Left ventricle myocardium inferior (tissue), 1 donor: ENCODE measurements around the gene ADAMTSL5. TPM values are rescaled to one million over a fixed set of nuclear protein-coding genes. Genes with fewer than 3 reads are reported as not detected.

Experiments used
- DNase-seq: peaks from one replicate; pipeline ENCODE4 v3.0.0-alpha.2; 2020
- H3K27ac ChIP-seq: fragments of 200-600 bp; replicated peaks from 2 replicates; pipeline ENCODE4 v1.8.0; 2021
- H3K27me3 ChIP-seq: fragments of 200-600 bp; 2 replicates; pipeline ENCODE4 v1.8.0; 2021; ENCODE audit warnings: low read depth
- H3K36me3 ChIP-seq: fragments of 200-600 bp; 2 replicates; pipeline ENCODE4 v1.8.0; 2021
- H3K4me1 ChIP-seq: fragments of 200-600 bp; 2 replicates; pipeline ENCODE4 v1.8.0; 2021
- H3K4me3 ChIP-seq: fragments of 200-600 bp; 2 replicates; pipeline ENCODE4 v1.8.0; 2021; ENCODE audit warnings: mild to moderate bottlenecking, moderate library complexity
- H3K9me3 ChIP-seq: fragments of 200-600 bp; replicated peaks from 2 replicates; pipeline ENCODE4 v1.8.0; 2021
- CTCF ChIP-seq: fragments of 200-600 bp; IDR thresholded peaks from 2 replicates; pipeline ENCODE4 v1.8.0; 2021; ENCODE audit warnings: antibody characterized with exemption, mild to moderate bottlenecking, borderline replicate concordance
- intact Hi-C: fragments of 100-400 bp; cut with micrococcal nuclease; formaldehyde crosslinking; loops from one replicate; pipeline ENCODE4 v1.11.0; 2022
- total RNA-seq: library from RNA; stranded (reverse); fragmentation: NEBNext Ultra II Directional; extraction: Animal tissue kit (Norgen Biotek cat#: 25700); gene quantifications from one replicate; pipeline ENCODE4 v1.2.1, GENCODE V29; 2021
- donor health status: DM: no; HTN: yes; CAD: no; lungs with severe emphysema.

ADAMTSL5 gene
- total RNA-seq, 1 donor from 2014 or later: 36.8 TPM

GRCh38 chr19:1492474-1493006 is 20.3 kb downstream of the ADAMTSL5 start:
- Histone ChIP-seq H3K27ac (no peak overlapping the region), H3K27me3 (peaks cover 37% of the 10 kb centered on the region), H3K4me1 (peaks cover 20% of the 10 kb centered on the region), H3K9me3 (no peaks in the 10 kb centered on the region), H3K4me3 (no peak overlapping the region), H3K36me3 (no peaks in the 10 kb centered on the region)
- intact Hi-C loops: no loop called here
- DNase-seq: no peak
- no peak for TF ChIP-seq CTCF

- TF ChIP-seq CTCF: no peak
- no peak for DNase-seq
- Histone ChIP-seq H3K27ac (no peak overlapping the region), H3K36me3 (no peaks in the 10 kb centered on the region), H3K4me3 (peak overlapping the region; percentile 71), H3K9me3 (no peaks in the 10 kb centered on the region), H3K27me3 (peaks cover 30% of the 10 kb centered on the region), H3K4me1 (peaks cover 20% of the 10 kb centered on the region)
- intact Hi-C loops: no loop called here
Measured at GRCh38 chr19:1491849-1492170, 21.0 kb downstream of the ADAMTSL5 start.

GRCh38 chr19:1491114-1491848 is 21.5 kb downstream of the ADAMTSL5 start, which contains the start of gene REEP6:
Gene REEP6, plus strand, starts transcription at chr19:1491181. Its CDS starts 89 bp downstream, at chr19:1491270.
- no peak for DNase-seq
- peaks cover 20% of the 10 kb centered on the region for H3K4me1 ChIP-seq
- no peaks in the 10 kb centered on the region for H3K36me3 ChIP-seq
- H3K27ac ChIP-seq: peak within 1 kb of the TSS; percentile 85
- intact Hi-C loops: no loop called here
- H3K4me3 ChIP-seq: peak within 1 kb of the TSS; percentile 72
- no peak for TF ChIP-seq CTCF
- H3K27me3 ChIP-seq: peaks cover 24% of the 10 kb centered on the region
- no peaks in the 10 kb centered on the region for H3K9me3 ChIP-seq

GRCh38 chr19:1490311-1491113 is 22.3 kb downstream of the ADAMTSL5 start, which contains the start of gene PCSK4:
Gene PCSK4, minus strand, starts transcription at chr19:1490350. Its CDS starts 4 bp downstream, at chr19:1490346.
- no peak for TF ChIP-seq CTCF
- intact Hi-C loops: no loop called here
- Histone ChIP-seq H3K27ac (peak within 1 kb of the TSS; percentile 85), H3K27me3 (peaks cover 18% of the 10 kb centered on the region), H3K4me1 (peaks cover 20% of the 10 kb centered on the region), H3K4me3 (peak within 1 kb of the TSS; percentile 72), H3K9me3 (no peaks in the 10 kb centered on the region), H3K36me3 (no peaks in the 10 kb centered on the region)
- DNase-seq: peak; percentile 99

- Histone ChIP-seq H3K27me3 (peaks cover 18% of the 10 kb centered on the region), H3K4me1 (peaks cover 20% of the 10 kb centered on the region), H3K9me3 (no peaks in the 10 kb centered on the region), H3K36me3 (no peaks in the 10 kb centered on the region), H3K4me3 (peak overlapping the region; percentile 72), H3K27ac (peak overlapping the region; percentile 85)
- TF ChIP-seq CTCF: no peak
- no peak for DNase-seq
- intact Hi-C loops: no loop called here
Measured at GRCh38 chr19:1489463-1490310, 23.1 kb downstream of the ADAMTSL5 start.
